Endothelial cell of umbilical vein (primary cell): Measurements from ENCODE around the gene HSPB8. TPM values are rescaled to one million over a fixed set of nuclear protein-coding genes. Genes with fewer than 3 reads are reported as not detected.

Experiments used
- BruUV-seq: library from RNA; stranded (reverse); fragments of 400-500 nt; replicated peaks from 2 replicates; lab custom pipeline; 2021; lab: Mats Ljungman, UMichigan
- CTCF ChIA-PET: fragments of 300-600, 350-600 bp; sonication (Branson Sonifier 250); formaldehyde crosslinking; loops from one replicate; lab custom pipeline; 2021; ENCODE audit warnings: antibody characterized with exemption, inconsistent platforms; lab: Charles Lee
- POLR2A ChIA-PET: fragments of 300-600, 350-600 bp; sonication (Branson Sonifier 250); formaldehyde crosslinking; loops from one replicate; lab custom pipeline; 2021; ENCODE audit warnings: antibody characterized with exemption, inconsistent platforms; lab: Charles Lee
- DNase-seq: peaks from one replicate; pipeline ENCODE4 v3.0.0-alpha.2; 2011; ENCODE audit warnings: low read depth, low spot score
- FAIRE-seq: peaks from 2 replicates; lab custom pipeline; 2011; peaks lifted over from hg19 to GRCh38; lab: Jason Lieb, UNC
- H2AFZ ChIP-seq: 2 replicates; pipeline ENCODE4 v1.6.0; 2012; ENCODE audit warnings: low read depth, low read length, control low read depth, inconsistent platforms
- H3K27ac ChIP-seq: 2 replicates; pipeline ENCODE4 v1.5.1; 2011; ENCODE audit warnings: low read depth, mild to moderate bottlenecking, control low read depth, low read length, moderate library complexity; ENCODE audit not compliant: insufficient read depth
- H3K27me3 ChIP-seq, 2 experiments: 2 replicates each; pipeline versions ENCODE4 v1.6.0 to v1.6.1; 2011; ENCODE audit warnings: low read length in 2 of 2, mixed read lengths in 1 of 2; ENCODE audit not compliant: control insufficient read depth in 2 of 2, insufficient read depth in 2 of 2
- H3K36me3 ChIP-seq, 2 experiments: 2 replicates in 1 of 2; 3 replicates in 1 of 2; pipeline ENCODE4 v1.5.1; 2011; ENCODE audit warnings: low read length in 2 of 2, mild to moderate bottlenecking in 1 of 2, moderate library complexity in 1 of 2; ENCODE audit not compliant: control insufficient read depth in 2 of 2, insufficient read depth in 2 of 2; ENCODE audit errors: extremely low read depth in 1 of 2
- H3K4me1 ChIP-seq: 3 replicates; pipeline ENCODE4 v1.5.1; 2011; ENCODE audit warnings: mild to moderate bottlenecking, low read length; ENCODE audit not compliant: control insufficient read depth, insufficient read depth; ENCODE audit errors: extremely low read depth
- H3K4me2 ChIP-seq: 2 replicates; pipeline ENCODE4 v1.6.1; 2011; ENCODE audit warnings: low read length, control low read depth, mixed read lengths; ENCODE audit not compliant: insufficient read depth
- H3K4me3 ChIP-seq, 3 experiments: fragments of 200-600 bp in 1 of 3; sonication (generic), shearing (Covaris generic) in 1 of 3; replicated peaks in 1 of 3; 2 replicates each; pipeline ENCODE4 v1.5.1; 2011 to 2016; ENCODE audit warnings: control low read depth in 3 of 3, low read length in 3 of 3, mild to moderate bottlenecking in 2 of 3, inconsistent platforms in 1 of 3, low read depth in 1 of 3, moderate library complexity in 1 of 3; ENCODE audit not compliant: insufficient read depth in 1 of 3
- H3K79me2 ChIP-seq: 2 replicates; pipeline ENCODE4 v1.6.0; 2012; ENCODE audit warnings: low read length, inconsistent platforms; ENCODE audit not compliant: control insufficient read depth, insufficient read depth
- H3K9ac ChIP-seq: replicated peaks from 2 replicates; pipeline ENCODE3; 2011; ENCODE audit warnings: low read length, control low read depth; ENCODE audit not compliant: insufficient read depth; ENCODE audit errors: extremely low read depth
- H3K9me1 ChIP-seq: replicated peaks from 3 replicates; pipeline ENCODE4 v1.6.0; 2011; ENCODE audit warnings: mild to moderate bottlenecking, low read length; ENCODE audit not compliant: control insufficient read depth, insufficient read depth; ENCODE audit errors: extremely low read depth
- H3K9me3 ChIP-seq: replicated peaks from 2 replicates; pipeline ENCODE4 v1.5.1; 2012; ENCODE audit warnings: low read length, inconsistent platforms; ENCODE audit not compliant: control insufficient read depth, insufficient read depth
- H4K20me1 ChIP-seq: replicated peaks from 2 replicates; pipeline ENCODE3; 2011; ENCODE audit warnings: mild to moderate bottlenecking, low read length; ENCODE audit not compliant: control insufficient read depth, insufficient read depth; ENCODE audit errors: extremely low read depth
- EZH2 ChIP-seq: IDR thresholded peaks from 2 replicates; pipeline ENCODE4 v1.6.1; 2012; ENCODE audit warnings: borderline replicate concordance, low read depth, mild to moderate bottlenecking, moderate library complexity, low read length, inconsistent platforms; ENCODE audit not compliant: severe bottlenecking
- FOS ChIP-seq: IDR thresholded peaks from 2 replicates; pipeline ENCODE4 v1.6.1; 2011; ENCODE audit warnings: mild to moderate bottlenecking, low read length, moderate library complexity, borderline replicate concordance; ENCODE audit not compliant: insufficient read depth
- GATA2 ChIP-seq: IDR thresholded peaks from 2 replicates; pipeline ENCODE4 v1.7.0; 2011; ENCODE audit warnings: low read depth, mild to moderate bottlenecking, moderate library complexity, mixed read lengths, low read length; ENCODE audit not compliant: insufficient read length, insufficient read depth
- JUN ChIP-seq: IDR thresholded peaks from 2 replicates; pipeline ENCODE4 v1.6.1; 2011; ENCODE audit warnings: borderline replicate concordance, low read depth; ENCODE audit not compliant: insufficient read length, insufficient read depth
- MYC ChIP-seq: IDR thresholded peaks from one replicate; pipeline ENCODE4 v1.6.1; 2011; ENCODE audit warnings: mild to moderate bottlenecking, low read depth, low read length
- POLR2A ChIP-seq: IDR thresholded peaks from 2 replicates; pipeline ENCODE4 v1.6.1; 2012; ENCODE audit warnings: low read depth, mild to moderate bottlenecking, control low read depth, low read length
- POLR2AphosphoS5 ChIP-seq: IDR thresholded peaks from 2 replicates; pipeline ENCODE4 v1.6.1; 2012; ENCODE audit warnings: low read depth, mild to moderate bottlenecking, control low read depth, low read length, moderate library complexity; ENCODE audit not compliant: insufficient read depth
- dilution Hi-C: fragments of 300-500 bp; cut with MboI; formaldehyde crosslinking; loops from one replicate; pipeline ENCODE4 v1.15.0; 2019; ENCODE audit warnings: low sequenced_read_pairs; ENCODE audit not compliant: extremely low pct_ligation_motif_present
- intact Hi-C: fragments of 100-400 bp; cut with micrococcal nuclease; formaldehyde crosslinking; loops from one replicate; pipeline ENCODE4 v1.10.0; 2022
- polyA plus RNA-seq, 4 experiments: library from polyadenylated mRNA; depleted of rRNA in 3 of 4; stranded (reverse) in 3 of 4; unstranded in 1 of 4; fragments of >200 nt; gene quantifications; 2 replicates each; pipeline versions ENCODE4 v1.2.1 to v1.2.3, GENCODE V29; 2011 to 2012; ENCODE audit warnings: missing spikeins in 1 of 4
- total RNA-seq: library from RNA; stranded (reverse); gene quantifications from 2 replicates; pipeline ENCODE4 v1.2.3, GENCODE V29; 2021
- TF ChIP-seq, protein P1 (sequence below), 2 donors: IDR thresholded peaks; 1 replicate in 1 of 2; 2 replicates in 1 of 2; pipeline ENCODE4 v1.5.1; 2011; ENCODE audit warnings: low read length in 2 of 2, mild to moderate bottlenecking in 2 of 2, moderate library complexity in 2 of 2, control low read depth in 1 of 2, inconsistent platforms in 1 of 2, low read depth in 1 of 2; ENCODE audit not compliant: insufficient read depth in 1 of 2; ENCODE audit errors: extremely low read depth in 1 of 2
- TF ChIP-seq, protein P2 (sequence below): IDR thresholded peaks from 2 replicates; pipeline ENCODE4 v1.6.1; 2011; ENCODE audit not compliant: insufficient read depth, insufficient read length

HSPB8 gene
- total and polyA plus RNA-seq, 2 donors (not counting 3 experiments of a cell fraction or from before 2014, with no cell fraction given): 10.8 to 14.7 TPM

DNA sequence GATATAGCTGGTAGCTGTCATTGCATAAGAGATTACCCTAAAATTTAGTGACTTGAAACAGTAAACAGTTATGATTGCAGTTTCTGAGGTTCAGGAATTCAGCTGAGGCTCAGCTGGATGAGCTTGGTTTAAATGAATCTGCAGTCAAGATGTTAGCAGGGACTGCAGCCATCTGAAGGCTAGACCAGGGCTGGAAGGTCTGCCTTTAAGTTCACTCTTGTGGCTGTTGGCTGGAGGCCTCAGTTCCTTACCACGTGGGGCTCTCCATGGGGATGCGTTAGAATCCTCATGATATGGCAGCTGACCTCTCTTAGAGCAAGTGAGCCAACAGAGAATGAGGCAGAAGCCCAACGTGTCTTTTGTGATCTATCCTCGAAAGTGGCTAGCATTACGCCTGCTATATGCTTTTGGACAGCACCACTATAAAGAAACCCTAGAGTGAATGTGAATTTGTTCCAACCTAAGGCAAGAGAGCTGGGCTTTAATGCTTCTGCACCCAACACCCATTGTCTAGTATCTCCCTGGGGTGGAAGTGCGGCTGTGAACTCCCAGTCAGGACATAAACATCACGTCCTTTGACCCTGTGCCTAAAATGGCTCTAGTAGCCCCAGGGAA, 26.0 kb downstream of the HSPB8 start:
- ChIA-PET POLR2A (no interaction called here), CTCF (no interaction called here)
- DNase-seq: no peak
- Histone ChIP-seq H3K79me2 (no peaks in the 10 kb centered on the region), H3K27me3 (no peaks in the 10 kb centered on the region), H3K9ac (no peak overlapping the region), H4K20me1 (no peaks in the 10 kb centered on the region), H3K9me3 (no peaks in the 10 kb centered on the region), H3K27ac (no peak overlapping the region), H3K4me2 (no peak overlapping the region), H3K9me1 (no peaks in the 10 kb centered on the region), H2AFZ (no peak overlapping the region), H3K4me3 (no peak overlapping the region), H3K4me1 (no peaks in the 10 kb centered on the region), H3K36me3 (no peaks in the 10 kb centered on the region)
- no TSS peak for BruUV-seq
- intact Hi-C loops (no loop called here), dilution Hi-C loops (no loop called here)
- TF ChIP-seq POLR2A (no peak), FOS (no peak), POLR2AphosphoS5 (no peak), MYC (no peak), JUN (no peak), GATA2 (no peak), EZH2 (no peak)
- TF ChIP-seq, protein P1, sequence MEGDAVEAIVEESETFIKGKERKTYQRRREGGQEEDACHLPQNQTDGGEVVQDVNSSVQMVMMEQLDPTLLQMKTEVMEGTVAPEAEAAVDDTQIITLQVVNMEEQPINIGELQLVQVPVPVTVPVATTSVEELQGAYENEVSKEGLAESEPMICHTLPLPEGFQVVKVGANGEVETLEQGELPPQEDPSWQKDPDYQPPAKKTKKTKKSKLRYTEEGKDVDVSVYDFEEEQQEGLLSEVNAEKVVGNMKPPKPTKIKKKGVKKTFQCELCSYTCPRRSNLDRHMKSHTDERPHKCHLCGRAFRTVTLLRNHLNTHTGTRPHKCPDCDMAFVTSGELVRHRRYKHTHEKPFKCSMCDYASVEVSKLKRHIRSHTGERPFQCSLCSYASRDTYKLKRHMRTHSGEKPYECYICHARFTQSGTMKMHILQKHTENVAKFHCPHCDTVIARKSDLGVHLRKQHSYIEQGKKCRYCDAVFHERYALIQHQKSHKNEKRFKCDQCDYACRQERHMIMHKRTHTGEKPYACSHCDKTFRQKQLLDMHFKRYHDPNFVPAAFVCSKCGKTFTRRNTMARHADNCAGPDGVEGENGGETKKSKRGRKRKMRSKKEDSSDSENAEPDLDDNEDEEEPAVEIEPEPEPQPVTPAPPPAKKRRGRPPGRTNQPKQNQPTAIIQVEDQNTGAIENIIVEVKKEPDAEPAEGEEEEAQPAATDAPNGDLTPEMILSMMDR (IDR thresholded peaks at IDR 0.05; ENCODE audit: extremely low read depth in 1 of 2, insufficient read depth in 1 of 2, low read depth in 1 of 2, low read length in 2 of 2): no peak
- TF ChIP-seq, protein P2, sequence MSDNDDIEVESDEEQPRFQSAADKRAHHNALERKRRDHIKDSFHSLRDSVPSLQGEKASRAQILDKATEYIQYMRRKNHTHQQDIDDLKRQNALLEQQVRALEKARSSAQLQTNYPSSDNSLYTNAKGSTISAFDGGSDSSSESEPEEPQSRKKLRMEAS: no peak
- no peak for FAIRE-seq
